GM18907 (cell line): ENCODE results near the gene ACAN.

ENCODE experiments used
- ATAC-seq: cut with Tn5 transposase; IDR thresholded peaks from one replicate; pipeline ENCODE4 v1.9.1; 2021; ENCODE audit warnings: mild to moderate bottlenecking, moderate library complexity; ENCODE audit not compliant: unreplicated experiment

Gene ACAN

GRCh38 chr15:88900309-88900981, 97.2 kb downstream of the ACAN start:
- ATAC-seq: no peak

- no peak for ATAC-seq
Measured at GRCh38 chr15:88900982-88901418, 97.8 kb downstream of the ACAN start.

- ATAC-seq: no peak
Measured at GRCh38 chr15:88901508-88902220, 98.4 kb downstream of the ACAN start.

GRCh38 chr15:88902221-88902835, 99.1 kb downstream of the ACAN start:
- ATAC-seq: no peak

GRCh38 chr15:88902846-88903245, 99.6 kb downstream of the ACAN start:
- ATAC-seq: no peak

GRCh38 chr15:88904257-88904623, 101.0 kb downstream of the ACAN start:
- no peak for ATAC-seq

GRCh38 chr15:88904624-88905327, 101.5 kb downstream of the ACAN start:
- ATAC-seq: peak; percentile 72

GRCh38 chr15:88905576-88905975, 102.3 kb downstream of the ACAN start:
- ATAC-seq: no peak

- ATAC-seq: no peak
Measured at GRCh38 chr15:88906130-88906529, 102.9 kb downstream of the ACAN start.

- no peak for ATAC-seq
Measured at GRCh38 chr15:88906551-88906950, 103.3 kb downstream of the ACAN start.

- no peak for ATAC-seq
Measured at GRCh38 chr15:88907111-88907510, 103.9 kb downstream of the ACAN start.

- ATAC-seq: no peak
Measured at GRCh38 chr15:88908123-88908522, 104.9 kb downstream of the ACAN start.

GRCh38 chr15:88908697-88909621, 105.7 kb downstream of the ACAN start:
- ATAC-seq: no peak

- ATAC-seq: no peak
Measured at GRCh38 chr15:88909956-88910831, 107.0 kb downstream of the ACAN start.

- no peak for ATAC-seq
Measured at GRCh38 chr15:88911766-88912118, 108.5 kb downstream of the ACAN start.

- no peak for ATAC-seq
Measured at GRCh38 chr15:88912500-88912921, 109.3 kb downstream of the ACAN start.

GRCh38 chr15:88913017-88913849, 110.0 kb downstream of the ACAN start, which contains the start of gene MFGE8:
MFGE8 (minus strand) TSS chr15:88913379; CDS start chr15:88913319, 60 bp downstream.
- peak; percentile 87 for ATAC-seq

GRCh38 chr15:88913850-88914169, 110.6 kb downstream of the ACAN start:
- no peak for ATAC-seq

GRCh38 chr15:88915354-88915753, 112.1 kb downstream of the ACAN start:
- no peak for ATAC-seq
